Gastroesophageal sphincter (tissue), 3 donors: ENCODE measurements around the gene ARHGAP30.

Experiments
- EP300 ChIP-seq: sonication (generic); formaldehyde crosslinking; IDR thresholded peaks from one replicate; pipeline ENCODE4 v1.6.1; 2017; ENCODE audit warnings: antibody characterized with exemption, mild to moderate bottlenecking
- POLR2A ChIP-seq, 2 donors: fragments of 450-650 bp; IDR thresholded peaks; one replicate each; pipeline ENCODE4 v1.6.1; 2017; ENCODE audit warnings: antibody characterized with exemption in 2 of 2, mild to moderate bottlenecking in 2 of 2, moderate library complexity in 1 of 2
- TF ChIP-seq, protein P1 (sequence below), 4 experiments: fragments of 200-600 bp in 2 of 4; fragments of 450-650 bp in 2 of 4; sonication (generic) in 1 of 4; IDR thresholded peaks; one replicate each; pipeline ENCODE4 v1.5.1; 2017 to 2019; ENCODE audit warnings: antibody characterized with exemption in 4 of 4, mild to moderate bottlenecking in 2 of 4, moderate library complexity in 2 of 4

- TF ChIP-seq EP300, result no peak
- TF ChIP-seq, protein P1, sequence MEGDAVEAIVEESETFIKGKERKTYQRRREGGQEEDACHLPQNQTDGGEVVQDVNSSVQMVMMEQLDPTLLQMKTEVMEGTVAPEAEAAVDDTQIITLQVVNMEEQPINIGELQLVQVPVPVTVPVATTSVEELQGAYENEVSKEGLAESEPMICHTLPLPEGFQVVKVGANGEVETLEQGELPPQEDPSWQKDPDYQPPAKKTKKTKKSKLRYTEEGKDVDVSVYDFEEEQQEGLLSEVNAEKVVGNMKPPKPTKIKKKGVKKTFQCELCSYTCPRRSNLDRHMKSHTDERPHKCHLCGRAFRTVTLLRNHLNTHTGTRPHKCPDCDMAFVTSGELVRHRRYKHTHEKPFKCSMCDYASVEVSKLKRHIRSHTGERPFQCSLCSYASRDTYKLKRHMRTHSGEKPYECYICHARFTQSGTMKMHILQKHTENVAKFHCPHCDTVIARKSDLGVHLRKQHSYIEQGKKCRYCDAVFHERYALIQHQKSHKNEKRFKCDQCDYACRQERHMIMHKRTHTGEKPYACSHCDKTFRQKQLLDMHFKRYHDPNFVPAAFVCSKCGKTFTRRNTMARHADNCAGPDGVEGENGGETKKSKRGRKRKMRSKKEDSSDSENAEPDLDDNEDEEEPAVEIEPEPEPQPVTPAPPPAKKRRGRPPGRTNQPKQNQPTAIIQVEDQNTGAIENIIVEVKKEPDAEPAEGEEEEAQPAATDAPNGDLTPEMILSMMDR (IDR thresholded peaks at IDR 0.05), result no peak
- no peak for TF ChIP-seq POLR2A (IDR thresholded peaks at IDR 0.05)
These were observed 25.5 kb upstream of the ARHGAP30 start for GRCh38 chr1:161095230-161095629.
